ENCODE measurements around the gene NQO1. TPM values are rescaled to one million over a fixed set of nuclear protein-coding genes. Genes with fewer than 3 reads are reported as not detected.
"Not testable (repeated sequence)": the region's sequence is repeated elsewhere in the genome, so short reads cannot be mapped to it uniquely, and the experiment has no call there.

Gene NQO1
- total RNA-seq, 1 experiment from 2014 or later, result 229 TPM

- no peaks in the 10 kb centered on the region; the same call in 1 of the 2 replicates for H3K27me3 ChIP-seq (ENCODE audit: control insufficient read depth, insufficient read depth, low read length)
- DNase-seq, result no peak
- peak overlapping the region; percentile 93 for H3K4me3 ChIP-seq (ENCODE audit: insufficient read depth, low read depth, low read length)
- peaks cover 17% of the 10 kb centered on the region for H3K36me3 ChIP-seq (replicated peaks; ENCODE audit: control insufficient read depth, insufficient read depth, low read length)
Observed at GRCh38 chr16:69754143-69754468, 27.7 kb upstream of the NQO1 start.

- H3K36me3 ChIP-seq (replicated peaks; ENCODE audit: control insufficient read depth, insufficient read depth, low read length), result peaks cover 59% of the 10 kb centered on the region
- DNase-seq, result no peak
Observed at GRCh38 chr16:69748694-69749345, 22.5 kb upstream of the NQO1 start.

GRCh38 chr16:69747115-69747514, 20.8 kb upstream of the NQO1 start:
- H3K4me3 ChIP-seq (ENCODE audit: insufficient read depth, low read depth, low read length), result no peak overlapping the region
- no peaks in the 10 kb centered on the region for H3K27me3 ChIP-seq (ENCODE audit: control insufficient read depth, insufficient read depth, low read length)
- DNase-seq, result no peak
- H3K36me3 ChIP-seq (replicated peaks; ENCODE audit: control insufficient read depth, insufficient read depth, low read length), result peaks cover 70% of the 10 kb centered on the region

More at GRCh38 chr16:69748694-69749345, 22.5 kb upstream of the NQO1 start:
- Histone ChIP-seq H3K27me3 (ENCODE audit: control insufficient read depth, insufficient read depth, low read length) (no peaks in the 10 kb centered on the region), H3K4me3 (ENCODE audit: insufficient read depth, low read depth, low read length) (no peak overlapping the region)

- DNase-seq, result no peak
- no peaks in the 10 kb centered on the region for H3K27me3 ChIP-seq (ENCODE audit: control insufficient read depth, insufficient read depth, low read length)
- H3K4me3 ChIP-seq (ENCODE audit: insufficient read depth, low read depth, low read length), result no peak overlapping the region
- peaks cover 73% of the 10 kb centered on the region for H3K36me3 ChIP-seq (replicated peaks; ENCODE audit: control insufficient read depth, insufficient read depth, low read length)
Observed at GRCh38 chr16:69745959-69746358, 19.6 kb upstream of the NQO1 start.

- H3K27me3 ChIP-seq (ENCODE audit: control insufficient read depth, insufficient read depth, low read length), result no peaks in the 10 kb centered on the region
- no peak overlapping the region for H3K4me3 ChIP-seq (ENCODE audit: insufficient read depth, low read depth, low read length)
- DNase-seq, result no peak
- peaks cover 70% of the 10 kb centered on the region for H3K36me3 ChIP-seq (replicated peaks; ENCODE audit: control insufficient read depth, insufficient read depth, low read length)
Observed at GRCh38 chr16:69745232-69745612, 18.9 kb upstream of the NQO1 start.

GRCh38 chr16:69744363-69745231, 18.2 kb upstream of the NQO1 start:
- H3K36me3 ChIP-seq (replicated peaks; ENCODE audit: control insufficient read depth, insufficient read depth, low read length), result peaks cover 70% of the 10 kb centered on the region
- no peak for DNase-seq
- H3K27me3 ChIP-seq (ENCODE audit: control insufficient read depth, insufficient read depth, low read length), result no peaks in the 10 kb centered on the region
- H3K4me3 ChIP-seq (ENCODE audit: insufficient read depth, low read depth, low read length), result no peak overlapping the region

GRCh38 chr16:69741951-69742904, 15.9 kb upstream of the NQO1 start:
- no peak for DNase-seq
- no peak overlapping the region for H3K4me3 ChIP-seq (ENCODE audit: insufficient read depth, low read depth, low read length)
- H3K27me3 ChIP-seq (ENCODE audit: control insufficient read depth, insufficient read depth, low read length), result no peaks in the 10 kb centered on the region
- H3K36me3 ChIP-seq (replicated peaks; ENCODE audit: control insufficient read depth, insufficient read depth, low read length), result peaks cover 52% of the 10 kb centered on the region

GRCh38 chr16:69741519-69741918, 15.2 kb upstream of the NQO1 start:
- Histone ChIP-seq H3K36me3 (replicated peaks; ENCODE audit: control insufficient read depth, insufficient read depth, low read length) (peaks cover 50% of the 10 kb centered on the region), H3K27me3 (ENCODE audit: control insufficient read depth, insufficient read depth, low read length) (no peaks in the 10 kb centered on the region), H3K4me3 (ENCODE audit: insufficient read depth, low read depth, low read length) (no peak overlapping the region)
- no peak for DNase-seq

- Histone ChIP-seq H3K36me3 (replicated peaks; ENCODE audit: control insufficient read depth, insufficient read depth, low read length) (no peaks in the 10 kb centered on the region), H3K27me3 (ENCODE audit: control insufficient read depth, insufficient read depth, low read length) (no peaks in the 10 kb centered on the region), H3K4me3 (ENCODE audit: insufficient read depth, low read depth, low read length) (no peak overlapping the region)
- no peak for DNase-seq
Observed at GRCh38 chr16:69732101-69732500, 5.7 kb upstream of the NQO1 start.

GRCh38 chr16:69731280-69731679, 4.9 kb upstream of the NQO1 start:
- not testable (repeated sequence) for H3K4me3 ChIP-seq (ENCODE audit: insufficient read depth, low read depth, low read length); H3K36me3 ChIP-seq (replicated peaks; ENCODE audit: control insufficient read depth, insufficient read depth, low read length); DNase-seq; H3K27me3 ChIP-seq (ENCODE audit: control insufficient read depth, insufficient read depth, low read length)

- H3K36me3 ChIP-seq (replicated peaks; ENCODE audit: control insufficient read depth, insufficient read depth, low read length); H3K4me3 ChIP-seq (ENCODE audit: insufficient read depth, low read depth, low read length); DNase-seq; H3K27me3 ChIP-seq (ENCODE audit: control insufficient read depth, insufficient read depth, low read length): not testable (repeated sequence)
Observed at GRCh38 chr16:69729030-69729429, 2.7 kb upstream of the NQO1 start.

GRCh38 chr16:69727916-69728270, 1.5 kb upstream of the NQO1 start:
- peak overlapping the region; percentile 75; the same call in 1 of the 2 replicates for H3K4me3 ChIP-seq (ENCODE audit: insufficient read depth, low read depth, low read length)
- H3K36me3 ChIP-seq (replicated peaks; ENCODE audit: control insufficient read depth, insufficient read depth, low read length), result no peaks in the 10 kb centered on the region
- DNase-seq, result no peak
- no peaks in the 10 kb centered on the region for H3K27me3 ChIP-seq (ENCODE audit: control insufficient read depth, insufficient read depth, low read length)

GRCh38 chr16:69725480-69726312, 664 bp downstream of the NQO1 start:
- DNase-seq, result no peak
- Histone ChIP-seq H3K4me3 (ENCODE audit: insufficient read depth, low read depth, low read length) (peak overlapping the region; percentile 75), H3K27me3 (ENCODE audit: control insufficient read depth, insufficient read depth, low read length) (no peaks in the 10 kb centered on the region), H3K36me3 (replicated peaks; ENCODE audit: control insufficient read depth, insufficient read depth, low read length) (no peaks in the 10 kb centered on the region)

GRCh38 chr16:69724981-69725479, 1.3 kb downstream of the NQO1 start:
- Histone ChIP-seq H3K4me3 (ENCODE audit: insufficient read depth, low read depth, low read length) (peak overlapping the region; percentile 75; the same call in 1 of the 2 replicates), H3K36me3 (replicated peaks; ENCODE audit: control insufficient read depth, insufficient read depth, low read length) (no peaks in the 10 kb centered on the region), H3K27me3 (ENCODE audit: control insufficient read depth, insufficient read depth, low read length) (no peaks in the 10 kb centered on the region)
- DNase-seq, result peak; percentile 30
